Measurements from ENCODE around the gene KCP. TPM values are rescaled to one million over a fixed set of nuclear protein-coding genes. Genes with fewer than 3 reads are reported as not detected.

KCP gene
- polyA plus RNA-seq, 3 donors: 0.11 to 0.16 TPM; not detected in 1

- TF ChIP-seq, protein P1, sequence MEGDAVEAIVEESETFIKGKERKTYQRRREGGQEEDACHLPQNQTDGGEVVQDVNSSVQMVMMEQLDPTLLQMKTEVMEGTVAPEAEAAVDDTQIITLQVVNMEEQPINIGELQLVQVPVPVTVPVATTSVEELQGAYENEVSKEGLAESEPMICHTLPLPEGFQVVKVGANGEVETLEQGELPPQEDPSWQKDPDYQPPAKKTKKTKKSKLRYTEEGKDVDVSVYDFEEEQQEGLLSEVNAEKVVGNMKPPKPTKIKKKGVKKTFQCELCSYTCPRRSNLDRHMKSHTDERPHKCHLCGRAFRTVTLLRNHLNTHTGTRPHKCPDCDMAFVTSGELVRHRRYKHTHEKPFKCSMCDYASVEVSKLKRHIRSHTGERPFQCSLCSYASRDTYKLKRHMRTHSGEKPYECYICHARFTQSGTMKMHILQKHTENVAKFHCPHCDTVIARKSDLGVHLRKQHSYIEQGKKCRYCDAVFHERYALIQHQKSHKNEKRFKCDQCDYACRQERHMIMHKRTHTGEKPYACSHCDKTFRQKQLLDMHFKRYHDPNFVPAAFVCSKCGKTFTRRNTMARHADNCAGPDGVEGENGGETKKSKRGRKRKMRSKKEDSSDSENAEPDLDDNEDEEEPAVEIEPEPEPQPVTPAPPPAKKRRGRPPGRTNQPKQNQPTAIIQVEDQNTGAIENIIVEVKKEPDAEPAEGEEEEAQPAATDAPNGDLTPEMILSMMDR (IDR thresholded peaks at IDR 0.05): no peak
- H3K9me3 ChIP-seq (replicated peaks in 1 of 2; ENCODE audit: control insufficient read depth in 1 of 2, insufficient read depth in 1 of 2, low read length in 2 of 2): no peaks in the 10 kb centered on the region
- H3K9ac ChIP-seq (ENCODE audit: insufficient read depth, low read length, poor library complexity, severe bottlenecking): no peak overlapping the region
- Mint-ChIP-seq H3K27me3 (ENCODE audit: low read depth in 3 of 3) (peaks cover 42 to 52% (median 51%) of the 10 kb centered on the region in 3 donors), H3K4me1 (peaks cover 20% of the 10 kb centered on the region), H3K9me3 (peaks cover 0 to 17% (median 6%) of the 10 kb centered on the region in 7 donors), H3K27ac (no peak overlapping the region), H3K36me3 (peaks cover 0 to 3% of the 10 kb centered on the region in 2 donors), H3K4me3 (no peak overlapping the region)
- H3K27me3 ChIP-seq (ENCODE audit: control insufficient read depth in 2 of 2, insufficient read depth in 2 of 2, low read length in 2 of 2): peaks cover 29 to 40% of the 10 kb centered on the region in 2 donors
- no peak overlapping the region for H3K4me3 ChIP-seq (replicated peaks in 1 of 3; ENCODE audit: low read depth in 2 of 3, low read length in 3 of 3)
- intact Hi-C loops (cut with micrococcal nuclease): no loop called here
- H3K4me1 ChIP-seq (ENCODE audit: control insufficient read depth in 1 of 2, insufficient read depth in 2 of 2, low read length in 2 of 2): peaks cover 16 to 21% of the 10 kb centered on the region in 2 donors
- H4K20me1 ChIP-seq (ENCODE audit: insufficient read depth, low read length): no peaks in the 10 kb centered on the region
- no peak overlapping the region for H3K4me2 ChIP-seq (replicated peaks; ENCODE audit: extremely low read depth, low read length, poor library complexity, severe bottlenecking)
- DNase-seq: no peak
- no peak overlapping the region for H2AFZ ChIP-seq (ENCODE audit: insufficient read depth, low read depth, low read length, poor library complexity, severe bottlenecking)
- no peaks in the 10 kb centered on the region for H3K79me2 ChIP-seq (ENCODE audit: insufficient read depth, low read length)
- no peaks in the 10 kb centered on the region for H3K36me3 ChIP-seq (replicated peaks in 1 of 2; ENCODE audit: control insufficient read depth in 1 of 2, insufficient read depth in 2 of 2, low read length in 2 of 2)
- 99% methylated on average over 15 of the region's 17 CpGs for WGBS (ENCODE audit: insufficient coverage)
- H3K27ac ChIP-seq (ENCODE audit: low read depth in 1 of 2, low read length in 2 of 2): no peak overlapping the region
Observed at GRCh38 chr7:128827248-128827958, 83.1 kb downstream of the KCP start.

- no peak overlapping the region for H3K27ac Mint-ChIP-seq
Observed at GRCh38 chr7:128826916-128827247, 83.6 kb downstream of the KCP start.

More at GRCh38 chr7:128826916-128827247, 83.6 kb downstream of the KCP start:
- no peak for DNase-seq
- no peak overlapping the region for H3K4me3 ChIP-seq (replicated peaks in 1 of 3; ENCODE audit: low read depth in 2 of 3, low read length in 3 of 3)
- H3K9me3 Mint-ChIP-seq: peaks cover 0 to 15% (median 6%) of the 10 kb centered on the region in 7 donors
- H3K4me3 Mint-ChIP-seq: no peak overlapping the region
- intact Hi-C loops (cut with micrococcal nuclease): no loop called here
- H4K20me1 ChIP-seq (ENCODE audit: insufficient read depth, low read length): no peaks in the 10 kb centered on the region
- no peak overlapping the region for H2AFZ ChIP-seq (ENCODE audit: insufficient read depth, low read depth, low read length, poor library complexity, severe bottlenecking)
- no peaks in the 10 kb centered on the region for H3K9me3 ChIP-seq (replicated peaks in 1 of 2; ENCODE audit: control insufficient read depth in 1 of 2, insufficient read depth in 1 of 2, low read length in 2 of 2)
- H3K79me2 ChIP-seq (ENCODE audit: insufficient read depth, low read length): no peaks in the 10 kb centered on the region
- H3K27me3 ChIP-seq (ENCODE audit: control insufficient read depth in 2 of 2, insufficient read depth in 2 of 2, low read length in 2 of 2): peaks cover 25 to 35% of the 10 kb centered on the region in 2 donors
- TF ChIP-seq, protein P1 (IDR thresholded peaks at IDR 0.05): no peak
- WGBS (ENCODE audit: insufficient coverage): no CpG with 5 or more reads among the region's 1 CpG
- H3K4me1 ChIP-seq (ENCODE audit: control insufficient read depth in 1 of 2, insufficient read depth in 2 of 2, low read length in 2 of 2): peaks cover 16 to 18% of the 10 kb centered on the region in 2 donors
- H3K4me2 ChIP-seq (replicated peaks; ENCODE audit: extremely low read depth, low read length, poor library complexity, severe bottlenecking): no peak overlapping the region
- H3K9ac ChIP-seq (ENCODE audit: insufficient read depth, low read length, poor library complexity, severe bottlenecking): no peak overlapping the region
- H3K4me1 Mint-ChIP-seq: peaks cover 18% of the 10 kb centered on the region
- peaks cover 37 to 47% (median 45%) of the 10 kb centered on the region in 3 donors for H3K27me3 Mint-ChIP-seq (ENCODE audit: low read depth in 3 of 3)
- H3K36me3 Mint-ChIP-seq: peaks cover 0 to 3% of the 10 kb centered on the region in 2 donors
- H3K36me3 ChIP-seq (replicated peaks in 1 of 2; ENCODE audit: control insufficient read depth in 1 of 2, insufficient read depth in 2 of 2, low read length in 2 of 2): no peaks in the 10 kb centered on the region
- H3K27ac ChIP-seq (ENCODE audit: low read depth in 1 of 2, low read length in 2 of 2): no peak overlapping the region

Other genes with a start within 250 kb of the KCP start
- 1 to 10 TPM in 1 of 3 donors, under 1 TPM in 1, not detected in 1; 0.02 to 1.8 TPM for gene GARIN1A, start 238.4 kb downstream of the KCP start, polyA plus RNA-seq
- gene CALU, start 171.3 kb downstream of the KCP start, polyA plus RNA-seq: 10 to 100 TPM; 13.8 to 44.0 (median 33.2) TPM
- gene OPN1SW, start 134.9 kb downstream of the KCP start, polyA plus RNA-seq: not detected
- 1 to 10 TPM in 1 of 3 donors, under 1 TPM in 1, not detected in 1; 0.26 to 2.6 TPM for gene CCDC136, start 118.7 kb downstream of the KCP start, polyA plus RNA-seq
- under 1 TPM in 1 of 3 donors, not detected in 2; 0.01 TPM for gene FLNC, start 80.3 kb downstream of the KCP start, polyA plus RNA-seq
- 100 to 1,000 TPM; 327 to 593 (median 511) TPM for gene ATP6V1F, start 47.9 kb downstream of the KCP start, polyA plus RNA-seq
- gene IRF5, start 27.2 kb upstream of the KCP start, polyA plus RNA-seq: 100 to 1,000 TPM; 130 to 170 (median 155) TPM
- gene TNPO3, start 144.4 kb upstream of the KCP start, polyA plus RNA-seq: 10 to 100 TPM; 17.0 to 23.8 (median 19.7) TPM
- 1 to 10 TPM; 2.9 to 7.5 (median 4.4) TPM for gene TSPAN33, start 234.0 kb upstream of the KCP start, polyA plus RNA-seq

Data from CD14-positive monocyte (primary cell).